Measurements from ENCODE around the gene SEMA4C. TPM values are rescaled to one million over a fixed set of nuclear protein-coding genes. Genes with fewer than 3 reads are reported as not detected.

The SEMA4C gene
- total and polyA plus RNA-seq, 9 of the 15 experiments (the other 6 are each of a cell fraction or from before 2014, with no cell fraction given), result 0.32 to 59.7 (median 23.9) TPM

DNA sequence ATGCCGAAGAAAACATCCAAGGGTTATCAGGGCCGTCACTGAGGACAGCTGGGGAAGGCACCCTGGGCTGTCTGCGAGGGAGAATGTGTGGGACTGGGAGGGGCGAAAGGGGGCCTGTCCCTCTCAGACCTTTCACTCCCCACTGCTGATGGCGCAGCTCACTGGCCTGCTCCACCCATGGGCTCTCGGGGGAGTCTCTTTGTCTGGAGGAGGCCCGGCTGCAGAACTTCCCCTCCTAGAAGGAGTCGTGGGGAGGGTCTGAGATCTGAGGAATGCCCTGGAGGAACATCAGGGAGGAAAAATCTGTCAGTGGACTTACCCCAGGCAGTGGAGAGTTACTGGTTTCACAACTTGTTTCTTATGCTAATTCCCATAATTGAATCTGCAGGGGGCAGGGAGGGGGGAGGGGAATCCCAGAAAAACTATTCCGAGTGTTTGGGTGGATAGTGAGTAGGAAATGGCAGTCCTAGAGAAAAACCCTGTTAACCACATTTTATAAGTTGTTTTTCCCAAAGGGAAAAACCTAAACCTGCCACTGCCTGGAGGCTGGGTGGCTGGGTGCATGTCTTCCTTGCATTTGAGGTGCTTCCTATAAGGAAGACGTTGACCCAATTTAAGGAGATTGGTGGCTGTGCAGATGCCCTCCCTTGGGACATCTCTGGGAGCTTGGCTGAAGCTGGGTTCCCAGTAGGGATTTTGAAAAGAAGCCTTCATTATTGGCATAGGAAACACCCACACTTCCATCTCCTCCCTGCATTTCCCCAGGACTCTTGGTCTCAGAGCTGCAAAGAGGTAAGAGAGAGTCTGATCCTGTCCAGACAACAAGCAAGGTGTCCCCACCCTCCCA is 11.7 kb upstream of the SEMA4C start (continued):
- TF ChIP-seq ZNF512 (tag; IDR thresholded peaks at IDR 0.05), result no peak
- TF ChIP-seq ZNF766 (CRISPR knock-in tag; conservative IDR thresholded peaks at IDR 0.05), result 0 out of 2 replicates have a peak, but pooled peaks have one; percentile 21
- TF ChIP-seq TFAP4 (CRISPR knock-in tag; IDR thresholded peaks at IDR 0.05; ENCODE audit: borderline replicate concordance), result peak; percentile 59; the same call in 1 of the 2 replicates
- TF ChIP-seq, protein P1, sequence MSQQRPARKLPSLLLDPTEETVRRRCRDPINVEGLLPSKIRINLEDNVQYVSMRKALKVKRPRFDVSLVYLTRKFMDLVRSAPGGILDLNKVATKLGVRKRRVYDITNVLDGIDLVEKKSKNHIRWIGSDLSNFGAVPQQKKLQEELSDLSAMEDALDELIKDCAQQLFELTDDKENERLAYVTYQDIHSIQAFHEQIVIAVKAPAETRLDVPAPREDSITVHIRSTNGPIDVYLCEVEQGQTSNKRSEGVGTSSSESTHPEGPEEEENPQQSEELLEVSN (IDR thresholded peaks at IDR 0.05; ENCODE audit: borderline replicate concordance in 1 of 2, extremely low read depth in 1 of 2, insufficient read depth in 1 of 2, insufficient read length in 1 of 2, low read depth in 1 of 2, low read length in 1 of 2, poor library complexity in 1 of 2, severe bottlenecking in 1 of 2), result no peak
- TF ChIP-seq ZFP36 (IDR thresholded peaks at IDR 0.05; ENCODE audit: low read depth, low read length, partially characterized antibody), result no peak
- TF ChIP-seq, protein P2, sequence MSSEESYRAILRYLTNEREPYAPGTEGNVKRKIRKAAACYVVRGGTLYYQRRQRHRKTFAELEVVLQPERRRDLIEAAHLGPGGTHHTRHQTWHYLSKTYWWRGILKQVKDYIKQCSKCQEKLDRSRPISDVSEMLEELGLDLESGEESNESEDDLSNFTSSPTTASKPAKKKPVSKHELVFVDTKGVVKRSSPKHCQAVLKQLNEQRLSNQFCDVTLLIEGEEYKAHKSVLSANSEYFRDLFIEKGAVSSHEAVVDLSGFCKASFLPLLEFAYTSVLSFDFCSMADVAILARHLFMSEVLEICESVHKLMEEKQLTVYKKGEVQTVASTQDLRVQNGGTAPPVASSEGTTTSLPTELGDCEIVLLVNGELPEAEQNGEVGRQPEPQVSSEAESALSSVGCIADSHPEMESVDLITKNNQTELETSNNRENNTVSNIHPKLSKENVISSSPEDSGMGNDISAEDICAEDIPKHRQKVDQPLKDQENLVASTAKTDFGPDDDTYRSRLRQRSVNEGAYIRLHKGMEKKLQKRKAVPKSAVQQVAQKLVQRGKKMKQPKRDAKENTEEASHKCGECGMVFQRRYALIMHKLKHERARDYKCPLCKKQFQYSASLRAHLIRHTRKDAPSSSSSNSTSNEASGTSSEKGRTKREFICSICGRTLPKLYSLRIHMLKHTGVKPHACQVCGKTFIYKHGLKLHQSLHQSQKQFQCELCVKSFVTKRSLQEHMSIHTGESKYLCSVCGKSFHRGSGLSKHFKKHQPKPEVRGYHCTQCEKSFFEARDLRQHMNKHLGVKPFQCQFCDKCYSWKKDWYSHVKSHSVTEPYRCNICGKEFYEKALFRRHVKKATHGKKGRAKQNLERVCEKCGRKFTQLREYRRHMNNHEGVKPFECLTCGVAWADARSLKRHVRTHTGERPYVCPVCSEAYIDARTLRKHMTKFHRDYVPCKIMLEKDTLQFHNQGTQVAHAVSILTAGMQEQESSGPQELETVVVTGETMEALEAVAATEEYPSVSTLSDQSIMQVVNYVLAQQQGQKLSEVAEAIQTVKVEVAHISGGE (CRISPR knock-in tag; IDR thresholded peaks at IDR 0.05), result 0 out of 6 replicates have a peak, but pooled peaks of 1 of the 3 experiments have one; percentile 2
- TF ChIP-seq, protein P3, sequence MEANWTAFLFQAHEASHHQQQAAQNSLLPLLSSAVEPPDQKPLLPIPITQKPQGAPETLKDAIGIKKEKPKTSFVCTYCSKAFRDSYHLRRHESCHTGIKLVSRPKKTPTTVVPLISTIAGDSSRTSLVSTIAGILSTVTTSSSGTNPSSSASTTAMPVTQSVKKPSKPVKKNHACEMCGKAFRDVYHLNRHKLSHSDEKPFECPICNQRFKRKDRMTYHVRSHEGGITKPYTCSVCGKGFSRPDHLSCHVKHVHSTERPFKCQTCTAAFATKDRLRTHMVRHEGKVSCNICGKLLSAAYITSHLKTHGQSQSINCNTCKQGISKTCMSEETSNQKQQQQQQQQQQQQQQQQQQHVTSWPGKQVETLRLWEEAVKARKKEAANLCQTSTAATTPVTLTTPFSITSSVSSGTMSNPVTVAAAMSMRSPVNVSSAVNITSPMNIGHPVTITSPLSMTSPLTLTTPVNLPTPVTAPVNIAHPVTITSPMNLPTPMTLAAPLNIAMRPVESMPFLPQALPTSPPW (CRISPR knock-in tag; IDR thresholded peaks at IDR 0.05), result peak; percentile 31; the same call in 1 of the 2 replicates
- no peak for TF ChIP-seq ZNF436 (CRISPR knock-in tag; IDR thresholded peaks at IDR 0.05)
- TF ChIP-seq SP1 (CRISPR knock-in tag; IDR thresholded peaks at IDR 0.05), result peak; percentile 13; the same call in 1 of the 2 replicates
- 0 out of 4 replicates have a peak, but pooled peaks of 1 of the 2 experiments have one; percentile 39 for TF ChIP-seq UBTF (IDR thresholded peaks at IDR 0.05; ENCODE audit: borderline replicate concordance in 1 of 2, low read depth in 2 of 2, low read length in 2 of 2)
- TF ChIP-seq, protein P4, sequence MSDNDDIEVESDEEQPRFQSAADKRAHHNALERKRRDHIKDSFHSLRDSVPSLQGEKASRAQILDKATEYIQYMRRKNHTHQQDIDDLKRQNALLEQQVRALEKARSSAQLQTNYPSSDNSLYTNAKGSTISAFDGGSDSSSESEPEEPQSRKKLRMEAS (CRISPR knock-in tag; IDR thresholded peaks at IDR 0.05), result no peak
